GM19397 (cell line): ENCODE measurements around the gene MDN1.

Source experiments
- ATAC-seq: cut with Tn5 transposase; IDR thresholded peaks from one replicate; pipeline ENCODE4 v1.9.1; 2021; ENCODE audit warnings: mild to moderate bottlenecking, moderate library complexity; ENCODE audit not compliant: unreplicated experiment

The MDN1 gene

GRCh38 chr6:89695667-89696066 lies 123.9 kb downstream of the MDN1 start:
- no peak for ATAC-seq

- ATAC-seq, result no peak
Observed at GRCh38 chr6:89694428-89694827, 125.2 kb downstream of the MDN1 start.

- ATAC-seq, result no peak
Observed at GRCh38 chr6:89693207-89693606, 126.4 kb downstream of the MDN1 start.

- ATAC-seq, result no peak
Observed at GRCh38 chr6:89692256-89692655, 127.3 kb downstream of the MDN1 start.

- no peak for ATAC-seq
Observed at GRCh38 chr6:89690944-89691324, 128.7 kb downstream of the MDN1 start.

- ATAC-seq, result no peak
Observed at GRCh38 chr6:89689732-89690131, 129.9 kb downstream of the MDN1 start.

GRCh38 chr6:89688328-89688727 lies 131.3 kb downstream of the MDN1 start:
- ATAC-seq, result no peak

- no peak for ATAC-seq
Observed at GRCh38 chr6:89685311-89685710, 134.3 kb downstream of the MDN1 start.

GRCh38 chr6:89682991-89683390 lies 136.6 kb downstream of the MDN1 start:
- no peak for ATAC-seq

- no peak for ATAC-seq
Observed at GRCh38 chr6:89681983-89682564, 137.5 kb downstream of the MDN1 start.

- ATAC-seq, result no peak
Observed at GRCh38 chr6:89680551-89680950, 139.0 kb downstream of the MDN1 start.

GRCh38 chr6:89680150-89680549 lies 139.4 kb downstream of the MDN1 start:
- no peak for ATAC-seq

- no peak for ATAC-seq
Observed at GRCh38 chr6:89679215-89680120, 140.1 kb downstream of the MDN1 start.

GRCh38 chr6:89678531-89678930 lies 141.1 kb downstream of the MDN1 start:
- no peak for ATAC-seq

GRCh38 chr6:89675949-89676748 lies 143.4 kb downstream of the MDN1 start:
- ATAC-seq, result no peak

- no peak for ATAC-seq
Observed at GRCh38 chr6:89670935-89671565, 148.5 kb downstream of the MDN1 start.

GRCh38 chr6:89669002-89669401 lies 150.6 kb downstream of the MDN1 start:
- no peak for ATAC-seq

- no peak for ATAC-seq
Observed at GRCh38 chr6:89667872-89668556, 151.6 kb downstream of the MDN1 start.

- ATAC-seq, result no peak
Observed at GRCh38 chr6:89662659-89663223, 156.9 kb downstream of the MDN1 start.

GRCh38 chr6:89661559-89661958 lies 158.0 kb downstream of the MDN1 start:
- no peak for ATAC-seq
